ENCODE results near the gene CEPT1.

DNA sequence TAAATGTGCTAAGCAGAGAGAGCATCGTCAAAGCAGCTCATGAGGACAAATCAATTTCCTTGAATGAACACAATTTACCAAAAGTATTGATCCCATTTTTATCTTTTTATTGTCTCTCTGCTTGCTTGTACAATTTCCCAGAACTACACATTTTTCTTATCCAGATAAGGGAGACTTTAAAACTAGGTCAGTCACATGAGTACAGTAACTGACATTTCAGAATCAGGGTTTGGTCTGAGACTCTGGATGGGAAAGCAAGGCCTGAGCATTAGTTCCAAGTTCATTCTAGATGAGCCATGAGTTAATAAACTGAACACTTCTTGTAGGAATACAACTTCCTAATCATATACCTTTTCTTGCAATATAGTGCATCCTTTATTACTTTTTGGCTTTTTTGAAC lies 71.9 kb downstream of the CEPT1 start:
- TF ChIP-seq, protein P1, sequence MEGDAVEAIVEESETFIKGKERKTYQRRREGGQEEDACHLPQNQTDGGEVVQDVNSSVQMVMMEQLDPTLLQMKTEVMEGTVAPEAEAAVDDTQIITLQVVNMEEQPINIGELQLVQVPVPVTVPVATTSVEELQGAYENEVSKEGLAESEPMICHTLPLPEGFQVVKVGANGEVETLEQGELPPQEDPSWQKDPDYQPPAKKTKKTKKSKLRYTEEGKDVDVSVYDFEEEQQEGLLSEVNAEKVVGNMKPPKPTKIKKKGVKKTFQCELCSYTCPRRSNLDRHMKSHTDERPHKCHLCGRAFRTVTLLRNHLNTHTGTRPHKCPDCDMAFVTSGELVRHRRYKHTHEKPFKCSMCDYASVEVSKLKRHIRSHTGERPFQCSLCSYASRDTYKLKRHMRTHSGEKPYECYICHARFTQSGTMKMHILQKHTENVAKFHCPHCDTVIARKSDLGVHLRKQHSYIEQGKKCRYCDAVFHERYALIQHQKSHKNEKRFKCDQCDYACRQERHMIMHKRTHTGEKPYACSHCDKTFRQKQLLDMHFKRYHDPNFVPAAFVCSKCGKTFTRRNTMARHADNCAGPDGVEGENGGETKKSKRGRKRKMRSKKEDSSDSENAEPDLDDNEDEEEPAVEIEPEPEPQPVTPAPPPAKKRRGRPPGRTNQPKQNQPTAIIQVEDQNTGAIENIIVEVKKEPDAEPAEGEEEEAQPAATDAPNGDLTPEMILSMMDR (IDR thresholded peaks at IDR 0.05; ENCODE audit: low read depth, low read length, poor library complexity, severe bottlenecking): no peak
- no peak for TF ChIP-seq EZH2phosphoT487 (IDR thresholded peaks at IDR 0.05; ENCODE audit: borderline replicate concordance, low read length)
